Keratinocyte (primary cell): ENCODE measurements around the gene THUMPD3. TPM values are rescaled to one million over a fixed set of nuclear protein-coding genes. Genes with fewer than 3 reads are reported as not detected.

Experiments used
- DNase-seq: peaks from one replicate; pipeline ENCODE4 v3.0.0-alpha.2; 2011; ENCODE audit warnings: low read depth, missing footprints, low spot score
- FAIRE-seq: peaks from 2 replicates; lab custom pipeline; 2011; peaks lifted over from hg19 to GRCh38; lab: Jason Lieb, UNC
- H2AFZ ChIP-seq: 2 replicates; pipeline ENCODE4 v1.6.0; 2012; ENCODE audit warnings: low read length, control low read depth, inconsistent platforms; ENCODE audit not compliant: control insufficient read depth
- H3K27ac ChIP-seq: 2 replicates; pipeline ENCODE4 v1.5.1; 2011; ENCODE audit warnings: low read length; ENCODE audit not compliant: control insufficient read depth, insufficient read depth
- H3K27me3 ChIP-seq: 3 replicates; pipeline ENCODE4 v1.6.0; 2011; ENCODE audit warnings: low read length; ENCODE audit not compliant: control insufficient read depth, insufficient read depth; ENCODE audit errors: extremely low read depth
- H3K36me3 ChIP-seq, 2 experiments: 2 replicates in 1 of 2; 3 replicates in 1 of 2; pipeline ENCODE4 v1.5.1; 2011; ENCODE audit warnings: low read length in 2 of 2, mild to moderate bottlenecking in 1 of 2; ENCODE audit not compliant: control insufficient read depth in 2 of 2, insufficient read depth in 2 of 2; ENCODE audit errors: extremely low read depth in 1 of 2
- H3K4me1 ChIP-seq: 3 replicates; pipeline ENCODE4 v1.5.1; 2011; ENCODE audit warnings: low read length; ENCODE audit not compliant: control insufficient read depth, insufficient read depth; ENCODE audit errors: extremely low read depth
- H3K4me2 ChIP-seq: 3 replicates; pipeline ENCODE4 v1.6.0; 2011; ENCODE audit warnings: low read depth, low read length; ENCODE audit not compliant: control insufficient read depth, insufficient read depth; ENCODE audit errors: extremely low read depth
- H3K4me3 ChIP-seq, 3 experiments: fragments of 200-600 bp in 1 of 3; sonication (generic) in 1 of 3; 2 replicates in 2 of 3; 3 replicates in 1 of 3; pipeline ENCODE4 v1.5.1; 2011 to 2016; ENCODE audit warnings: low read length in 3 of 3, mild to moderate bottlenecking in 3 of 3, control low read depth in 2 of 3, inconsistent platforms in 1 of 3, low read depth in 1 of 3, mixed read lengths in 1 of 3, mixed run types in 1 of 3, moderate library complexity in 1 of 3; ENCODE audit not compliant: control insufficient read depth in 2 of 3, insufficient read depth in 2 of 3; ENCODE audit errors: extremely low read depth in 1 of 3
- H3K79me2 ChIP-seq: 2 replicates; pipeline ENCODE4 v1.6.0; 2012; ENCODE audit warnings: low read length; ENCODE audit not compliant: control insufficient read depth, insufficient read depth
- H3K9ac ChIP-seq: 3 replicates; pipeline ENCODE4 v1.6.0; 2011; ENCODE audit warnings: low read length; ENCODE audit not compliant: control insufficient read depth, insufficient read depth; ENCODE audit errors: extremely low read depth
- H3K9me1 ChIP-seq: 3 replicates; pipeline ENCODE4 v1.6.0; 2011; ENCODE audit warnings: low read length; ENCODE audit not compliant: control insufficient read depth, insufficient read depth; ENCODE audit errors: extremely low read depth
- H3K9me3 ChIP-seq: 2 replicates; pipeline ENCODE4 v1.5.1; 2012; ENCODE audit warnings: low read depth, low read length; ENCODE audit not compliant: control insufficient read depth
- H4K20me1 ChIP-seq: 3 replicates; pipeline ENCODE4 v1.6.0; 2011; ENCODE audit warnings: low read length; ENCODE audit not compliant: control insufficient read depth, insufficient read depth; ENCODE audit errors: extremely low read depth
- EZH2 ChIP-seq: IDR thresholded peaks from one replicate; pipeline ENCODE4 v1.6.1; 2012; ENCODE audit warnings: inconsistent platforms, mild to moderate bottlenecking, low read length, moderate library complexity
- dilution Hi-C: fragments of 300-500 bp; cut with MboI; formaldehyde crosslinking; loops from one replicate; pipeline ENCODE4 v1.7.0; 2020; ENCODE audit warnings: low sequenced_read_pairs; ENCODE audit not compliant: extremely low pct_ligation_motif_present
- polyA plus RNA-seq, 5 experiments: library from polyadenylated mRNA; depleted of rRNA in 3 of 5; stranded (reverse) in 3 of 5; stranded (forward) in 1 of 5; unstranded in 1 of 5; fragments of >200 nt; gene quantifications; 1 replicate in 1 of 5; 2 replicates in 3 of 5; 3 replicates in 1 of 5; pipeline versions ENCODE4 v1.2.1 to v1.2.3, GENCODE V29; 2011 to 2012; ENCODE audit warnings: missing spikeins in 2 of 5, low read depth in 1 of 5, low replicate concordance in 1 of 5
- TF ChIP-seq, protein P1 (sequence below), 3 experiments: IDR thresholded peaks in 1 of 3; conservative IDR thresholded peaks in 1 of 3; optimal IDR thresholded peaks in 1 of 3; 2 replicates in 2 of 3; 3 replicates in 1 of 3; pipeline versions ENCODE3 to v1.5.1; 2011; ENCODE audit warnings: low read length in 3 of 3, mild to moderate bottlenecking in 3 of 3, moderate library complexity in 2 of 3, control low read depth in 1 of 3, inconsistent platforms in 1 of 3; ENCODE audit not compliant: insufficient read depth in 2 of 3; ENCODE audit errors: extremely low read depth in 1 of 3

The THUMPD3 gene
- polyA plus RNA-seq, 1 donor (not counting 4 experiments of a cell fraction or from before 2014, with no cell fraction given): 59.8 TPM

DNA sequence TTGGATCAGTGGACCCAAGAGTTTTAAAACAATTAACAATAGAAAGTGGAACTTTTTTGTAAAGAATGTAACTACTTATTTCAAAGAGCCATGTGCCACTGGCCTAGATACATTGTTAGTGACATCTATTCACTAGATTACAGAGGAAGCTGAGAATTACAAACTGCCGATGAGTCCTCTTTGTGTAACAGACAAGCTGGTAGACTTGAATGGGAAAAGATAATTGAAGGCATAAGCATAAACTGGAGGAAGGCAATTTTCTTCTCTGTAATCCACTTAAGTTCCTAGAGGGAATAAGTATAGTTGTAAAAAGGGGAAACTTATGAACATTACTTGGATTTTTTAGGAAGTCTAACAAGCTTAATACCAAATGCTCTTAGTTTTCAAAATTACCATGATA, 15.1 kb downstream of the THUMPD3 start:
- no peak overlapping the region for H3K9ac ChIP-seq
- FAIRE-seq (no peak), DNase-seq (no peak)
- H3K4me2 ChIP-seq: no peak overlapping the region
- no peaks in the 10 kb centered on the region for H3K9me3 ChIP-seq
- no peaks in the 10 kb centered on the region for H3K27me3 ChIP-seq
- H2AFZ ChIP-seq: no peak overlapping the region
- no peaks in the 10 kb centered on the region for H4K20me1 ChIP-seq
- H3K4me3 ChIP-seq: no peak overlapping the region
- no peaks in the 10 kb centered on the region for H3K9me1 ChIP-seq
- H3K27ac ChIP-seq: no peak overlapping the region
- no peaks in the 10 kb centered on the region for H3K4me1 ChIP-seq
- peaks cover 3% of the 10 kb centered on the region for H3K79me2 ChIP-seq
- no peak for TF ChIP-seq EZH2
- TF ChIP-seq, protein P1, sequence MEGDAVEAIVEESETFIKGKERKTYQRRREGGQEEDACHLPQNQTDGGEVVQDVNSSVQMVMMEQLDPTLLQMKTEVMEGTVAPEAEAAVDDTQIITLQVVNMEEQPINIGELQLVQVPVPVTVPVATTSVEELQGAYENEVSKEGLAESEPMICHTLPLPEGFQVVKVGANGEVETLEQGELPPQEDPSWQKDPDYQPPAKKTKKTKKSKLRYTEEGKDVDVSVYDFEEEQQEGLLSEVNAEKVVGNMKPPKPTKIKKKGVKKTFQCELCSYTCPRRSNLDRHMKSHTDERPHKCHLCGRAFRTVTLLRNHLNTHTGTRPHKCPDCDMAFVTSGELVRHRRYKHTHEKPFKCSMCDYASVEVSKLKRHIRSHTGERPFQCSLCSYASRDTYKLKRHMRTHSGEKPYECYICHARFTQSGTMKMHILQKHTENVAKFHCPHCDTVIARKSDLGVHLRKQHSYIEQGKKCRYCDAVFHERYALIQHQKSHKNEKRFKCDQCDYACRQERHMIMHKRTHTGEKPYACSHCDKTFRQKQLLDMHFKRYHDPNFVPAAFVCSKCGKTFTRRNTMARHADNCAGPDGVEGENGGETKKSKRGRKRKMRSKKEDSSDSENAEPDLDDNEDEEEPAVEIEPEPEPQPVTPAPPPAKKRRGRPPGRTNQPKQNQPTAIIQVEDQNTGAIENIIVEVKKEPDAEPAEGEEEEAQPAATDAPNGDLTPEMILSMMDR (optimal IDR thresholded peaks at IDR 0.05 in 1 of 3, IDR thresholded peaks at IDR 0.05 in 1 of 3, conservative IDR thresholded peaks at IDR 0.05 in 1 of 3; ENCODE audit: extremely low read depth in 1 of 3, insufficient read depth in 2 of 3, low read length in 3 of 3): no peak
- H3K36me3 ChIP-seq: peaks cover 8 to 16% of the 10 kb centered on the region in 2 experiments
- dilution Hi-C loops: no loop called here

DNA sequence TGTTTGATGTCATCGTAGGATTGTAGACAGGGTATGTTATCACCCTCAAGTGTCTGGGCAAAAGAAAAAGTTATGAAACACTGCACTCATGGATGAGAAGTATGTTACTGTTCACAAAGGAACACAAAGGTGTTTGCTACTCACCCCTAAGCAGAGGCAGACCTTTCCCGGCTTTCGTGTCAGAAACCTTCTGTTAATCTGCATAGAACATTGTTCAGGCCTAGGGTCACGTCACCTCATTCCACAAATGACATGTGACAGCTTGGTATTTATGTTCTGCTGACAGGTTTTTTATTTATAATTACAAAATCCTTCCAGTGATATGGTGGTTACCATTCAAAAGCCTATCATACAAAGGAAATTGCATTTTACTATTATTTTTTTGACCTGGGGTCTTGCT, 16.5 kb downstream of the THUMPD3 start:
- DNase-seq (no peak), FAIRE-seq (no peak)
- Histone ChIP-seq H3K36me3 (peaks cover 11 to 16% of the 10 kb centered on the region in 2 experiments), H3K4me1 (no peaks in the 10 kb centered on the region), H4K20me1 (no peaks in the 10 kb centered on the region), H3K4me2 (no peak overlapping the region), H3K79me2 (peaks cover 3% of the 10 kb centered on the region), H2AFZ (no peak overlapping the region), H3K9ac (no peak overlapping the region), H3K27me3 (no peaks in the 10 kb centered on the region), H3K9me1 (no peaks in the 10 kb centered on the region), H3K27ac (no peak overlapping the region), H3K9me3 (no peaks in the 10 kb centered on the region), H3K4me3 (no peak overlapping the region)
- no peak for TF ChIP-seq EZH2
- TF ChIP-seq, protein P1 (optimal IDR thresholded peaks at IDR 0.05 in 1 of 3, IDR thresholded peaks at IDR 0.05 in 1 of 3, conservative IDR thresholded peaks at IDR 0.05 in 1 of 3; ENCODE audit: extremely low read depth in 1 of 3, insufficient read depth in 2 of 3, low read length in 3 of 3): no peak
- dilution Hi-C loops: no loop called here
